SU-DHL-6 (cell line): Measurements from ENCODE around the gene HEY2.

Experiments
- H2AFZ ChIP-seq: fragments of 200-600 bp; sonication (generic); 2 replicates; pipeline ENCODE4 v1.6.1; 2014; ENCODE audit warnings: low read depth, mild to moderate bottlenecking, moderate library complexity, mixed read lengths, antibody characterized with exemption, low read length; ENCODE audit not compliant: severe bottlenecking
- H3F3A ChIP-seq: fragments of 200-600 bp; shearing (Covaris generic); 2 replicates; pipeline ENCODE4 v1.6.0; 2016; ENCODE audit warnings: antibody characterized with exemption, mild to moderate bottlenecking; ENCODE audit not compliant: insufficient read depth
- H3K27ac ChIP-seq: fragments of 200-600 bp; sonication (generic); 2 replicates; pipeline ENCODE4 v1.5.1; 2016; ENCODE audit warnings: low read depth, mild to moderate bottlenecking, low read length, moderate library complexity, mixed read lengths
- H3K27me3 ChIP-seq: fragments of 200-600 bp; sonication (generic), shearing (Covaris generic); 2 replicates; pipeline ENCODE4 v1.6.0; 2014; ENCODE audit warnings: mild to moderate bottlenecking, low read length
- H3K36me3 ChIP-seq: fragments of 200-600 bp; sonication (generic); 2 replicates; pipeline ENCODE4 v1.6.1; 2014; ENCODE audit warnings: mild to moderate bottlenecking, low read length, mixed read lengths
- H3K4me2 ChIP-seq: fragments of 300-600, 200-600 bp; shearing (Covaris generic), sonication (generic); 2 replicates; pipeline ENCODE4 v1.6.0; 2014; ENCODE audit warnings: low read length, low read depth, mild to moderate bottlenecking; ENCODE audit not compliant: poor library complexity, severe bottlenecking
- H3K4me3 ChIP-seq: fragments of 200-600 bp; sonication (generic); 2 replicates; pipeline ENCODE4 v1.5.1; 2014; ENCODE audit warnings: antibody characterized with exemption, low read length, mild to moderate bottlenecking, mixed read lengths; ENCODE audit not compliant: insufficient read depth, poor library complexity, severe bottlenecking
- H3K79me2 ChIP-seq: fragments of 200-600 bp; sonication (generic); 2 replicates; pipeline ENCODE4 v1.6.1; 2014; ENCODE audit warnings: mild to moderate bottlenecking, low read length, moderate library complexity; ENCODE audit not compliant: insufficient read depth
- H3K9ac ChIP-seq: fragments of 200-600 bp; sonication (generic); 2 replicates; pipeline ENCODE4 v1.7.0; 2014; ENCODE audit warnings: mild to moderate bottlenecking, low read length
- H3K9me2 ChIP-seq: fragments of 200-600 bp; sonication (generic); replicated peaks from 2 replicates; pipeline ENCODE4 v1.6.1; 2014; ENCODE audit warnings: low read length; ENCODE audit not compliant: insufficient read depth
- H3K9me3 ChIP-seq: fragments of 200-600 bp; sonication (generic); 2 replicates; pipeline ENCODE4 v1.6.1; 2014; ENCODE audit warnings: low read length, mixed read lengths; ENCODE audit not compliant: insufficient read depth
- H4K20me1 ChIP-seq: fragments of 200-600 bp; sonication (generic); 2 replicates; pipeline ENCODE4 v1.6.1; 2014; ENCODE audit warnings: low read depth, mild to moderate bottlenecking, antibody characterized with exemption, low read length, moderate library complexity, mixed read lengths
- CTCF ChIP-seq: fragments of 200-600 bp; sonication (generic); IDR thresholded peaks from one replicate; pipeline ENCODE4 v1.5.1; 2017; ENCODE audit warnings: antibody characterized with exemption, mild to moderate bottlenecking, low read length, moderate library complexity; ENCODE audit not compliant: insufficient read depth, poor library complexity, severe bottlenecking
- EZH2phosphoT487 ChIP-seq: fragments of 200-600 bp; sonication (generic), shearing (Covaris generic); conservative IDR thresholded peaks from 2 replicates; pipeline ENCODE4 v1.6.1; 2018; ENCODE audit warnings: mild to moderate bottlenecking, antibody characterized with exemption, low read length, moderate library complexity, mixed read lengths

The HEY2 gene

GRCh38 chr6:125742464-125743120 lies 6.8 kb upstream of the HEY2 start:
- Histone ChIP-seq H3K27me3 (no peaks in the 10 kb centered on the region), H3K4me3 (no peak overlapping the region), H3K9me2 (no peaks in the 10 kb centered on the region), H3K27ac (no peak overlapping the region), H3K36me3 (no peaks in the 10 kb centered on the region), H3F3A (peaks cover 9% of the 10 kb centered on the region), H2AFZ (no peak overlapping the region), H3K79me2 (no peaks in the 10 kb centered on the region), H3K9ac (no peak overlapping the region), H4K20me1 (no peaks in the 10 kb centered on the region), H3K4me2 (no peak overlapping the region), H3K9me3 (no peaks in the 10 kb centered on the region)
- no peak for TF ChIP-seq EZH2phosphoT487
- TF ChIP-seq CTCF: no peak

- Histone ChIP-seq H3K9me3 (no peaks in the 10 kb centered on the region), H3K27ac (no peak overlapping the region), H3K36me3 (no peaks in the 10 kb centered on the region), H3K4me2 (no peak overlapping the region), H3K9ac (no peak overlapping the region), H2AFZ (no peak overlapping the region), H3K4me3 (no peak overlapping the region), H4K20me1 (no peaks in the 10 kb centered on the region), H3K79me2 (no peaks in the 10 kb centered on the region), H3K27me3 (no peaks in the 10 kb centered on the region), H3F3A (peaks cover 9% of the 10 kb centered on the region), H3K9me2 (no peaks in the 10 kb centered on the region)
- no peak for TF ChIP-seq CTCF
- no peak for TF ChIP-seq EZH2phosphoT487
Measured at GRCh38 chr6:125743604-125744003, 5.8 kb upstream of the HEY2 start.

- Histone ChIP-seq H2AFZ (no peak overlapping the region), H3K9me3 (no peaks in the 10 kb centered on the region), H3K36me3 (no peaks in the 10 kb centered on the region), H3K9ac (no peak overlapping the region), H3K27ac (no peak overlapping the region), H3K9me2 (no peaks in the 10 kb centered on the region), H3K4me3 (no peak overlapping the region), H4K20me1 (no peaks in the 10 kb centered on the region), H3K27me3 (no peaks in the 10 kb centered on the region), H3K79me2 (no peaks in the 10 kb centered on the region), H3K4me2 (no peak overlapping the region), H3F3A (peaks cover 11% of the 10 kb centered on the region)
- TF ChIP-seq EZH2phosphoT487 (no peak), CTCF (no peak)
Measured at GRCh38 chr6:125745281-125746018, 4.0 kb upstream of the HEY2 start.
